Activated gamma-delta T cell treated with Interleukin-2 at 50 U/mL for 16 hours (primary cell): ENCODE measurements around the gene XPA.
A peak's percentile ranks its signal among the peaks of the same experiment; 100 is the strongest.

Source experiments
- DNase-seq: peaks from one replicate; pipeline ENCODE4 v3.0.0-alpha.2; 2020

XPA gene

DNA sequence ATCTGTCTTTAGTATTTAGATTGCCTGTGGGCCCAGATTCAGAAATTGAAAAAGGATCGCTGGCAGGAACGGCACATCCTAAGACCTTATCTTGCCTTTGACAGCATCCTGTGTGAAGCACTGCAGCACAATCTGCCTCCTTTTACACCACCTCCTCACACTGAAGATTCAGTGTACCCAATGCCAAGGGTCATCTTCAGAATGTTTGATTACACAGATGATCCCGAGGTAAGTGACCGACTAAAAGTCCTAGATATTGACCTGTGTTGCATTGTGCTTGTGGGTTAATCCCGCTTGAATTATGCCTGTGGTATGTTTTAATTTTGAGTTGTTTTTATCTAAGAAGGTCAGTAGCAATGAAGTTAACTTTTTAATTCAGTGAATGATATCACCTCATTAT lies 49.1 kb downstream of the XPA start:
- no peak for DNase-seq

DNA sequence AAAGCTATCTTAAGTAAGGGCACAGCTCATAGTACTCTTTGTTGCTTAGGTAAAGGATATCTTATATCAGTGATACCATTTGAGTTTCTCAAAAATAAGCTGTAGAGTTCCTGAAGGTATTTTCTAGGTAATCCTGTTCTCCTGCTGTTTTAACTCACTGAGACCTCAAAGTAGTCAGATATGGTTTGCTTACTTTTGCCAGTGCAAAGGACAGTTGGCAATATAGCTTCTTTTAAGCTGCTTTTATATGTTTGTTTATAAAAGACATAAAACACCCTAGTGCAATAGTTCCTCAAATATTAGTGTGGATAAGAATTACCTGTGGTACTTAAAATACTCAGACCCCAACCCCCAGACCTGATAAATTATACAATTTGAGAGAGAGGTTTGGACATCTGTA lies 51.4 kb downstream of the XPA start:
- DNase-seq: no peak

DNA sequence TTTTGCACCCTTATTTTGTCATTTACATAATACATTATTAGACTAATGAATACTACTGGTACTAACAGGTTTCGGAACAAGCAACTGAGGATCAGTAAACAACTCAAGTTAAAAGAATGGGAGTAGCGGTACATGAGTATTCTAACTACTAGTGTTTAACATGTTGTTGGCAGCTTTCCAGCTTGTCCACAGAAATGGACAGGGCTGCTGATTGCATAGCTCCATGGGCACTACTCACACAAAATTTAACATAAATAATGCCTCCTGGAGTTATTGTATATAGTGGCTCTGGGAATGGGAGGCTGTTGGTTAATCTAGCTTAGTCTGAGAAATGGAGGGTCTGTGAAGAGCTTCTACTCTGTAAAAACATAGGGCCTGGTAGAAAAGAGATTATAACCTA lies 56.8 kb downstream of the XPA start:
- DNase-seq: no peak

- no peak for DNase-seq
Measured at GRCh38 chr9:97638666-97639065, 58.5 kb downstream of the XPA start.

DNA sequence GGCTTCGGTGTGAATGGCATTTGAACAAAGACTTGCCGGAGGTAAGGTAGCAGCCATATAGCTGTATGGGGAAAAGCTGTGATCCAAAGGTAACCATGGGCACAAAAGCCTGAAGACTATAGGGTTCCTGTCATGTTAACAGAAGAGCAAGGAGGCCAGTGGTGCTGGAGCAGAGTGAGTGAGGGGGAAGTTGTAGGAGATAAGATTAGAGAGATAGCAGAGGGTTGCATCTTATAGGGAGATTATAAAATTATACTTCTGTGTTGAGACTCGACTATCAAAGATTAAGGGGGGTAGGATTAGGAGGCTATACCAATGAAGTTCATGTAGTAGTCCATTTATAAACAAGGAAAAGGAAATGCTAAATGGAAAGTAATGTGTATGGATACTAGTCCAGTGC lies 60.2 kb downstream of the XPA start:
- no peak for DNase-seq

- no peak for DNase-seq
Measured at GRCh38 chr9:97635026-97635425, 62.1 kb downstream of the XPA start.

DNA sequence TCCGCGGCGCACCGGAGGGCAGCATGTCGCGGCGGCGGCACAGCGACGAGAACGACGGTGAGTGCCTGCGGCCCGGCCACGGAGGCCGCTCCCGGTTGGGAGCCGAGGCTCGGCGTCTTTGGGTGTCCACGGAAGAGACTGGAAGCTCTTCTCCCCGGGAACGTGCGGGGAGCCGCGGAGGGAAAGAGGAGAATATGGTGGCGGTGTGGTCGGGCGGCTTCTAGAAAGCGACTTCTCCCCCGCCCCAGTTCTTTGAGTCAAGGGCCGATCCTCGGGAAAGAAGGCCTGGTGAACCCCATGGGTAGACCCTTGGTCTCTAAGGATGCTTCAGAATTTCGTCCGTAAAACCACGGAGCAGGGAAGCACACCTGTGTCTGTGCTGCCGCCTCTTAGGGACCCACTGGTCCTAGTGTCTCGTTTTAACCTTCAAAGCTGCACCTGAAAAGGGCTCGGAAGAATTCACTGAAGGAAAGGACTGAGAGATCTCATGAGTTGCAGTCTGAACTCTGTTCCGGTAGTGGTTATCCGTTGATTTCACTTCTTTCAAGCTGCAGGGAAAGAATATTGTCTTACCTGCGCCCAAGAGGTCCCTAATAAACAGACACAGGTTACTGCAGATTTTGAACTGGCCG lies 63.2 kb downstream of the XPA start:
- no peak for DNase-seq

GRCh38 chr9:97632985-97633858 lies 63.9 kb downstream of the XPA start, which contains the start of the genes NCBP1 and TSTD2:
Gene NCBP1 (plus strand): TSS chr9:97633821. CDS start chr9:97633882, 61 bp downstream.
Gene TSTD2 (minus strand): TSS chr9:97633368. CDS start chr9:97627562, 5,806 bp downstream.
- peak; percentile 95 for DNase-seq

- DNase-seq: peak; percentile 10
Measured at GRCh38 chr9:97632248-97632984, 64.7 kb downstream of the XPA start.

- no peak for DNase-seq
Measured at GRCh38 chr9:97630591-97630990, 66.5 kb downstream of the XPA start.

- DNase-seq: no peak
Measured at GRCh38 chr9:97629156-97629555, 68.0 kb downstream of the XPA start.

GRCh38 chr9:97628668-97629067 lies 68.5 kb downstream of the XPA start:
- no peak for DNase-seq

GRCh38 chr9:97627624-97628023 lies 69.5 kb downstream of the XPA start:
- DNase-seq: no peak

GRCh38 chr9:97625620-97626019 lies 71.5 kb downstream of the XPA start:
- no peak for DNase-seq
